ENCODE results near the gene ANKUB1.

DNA sequence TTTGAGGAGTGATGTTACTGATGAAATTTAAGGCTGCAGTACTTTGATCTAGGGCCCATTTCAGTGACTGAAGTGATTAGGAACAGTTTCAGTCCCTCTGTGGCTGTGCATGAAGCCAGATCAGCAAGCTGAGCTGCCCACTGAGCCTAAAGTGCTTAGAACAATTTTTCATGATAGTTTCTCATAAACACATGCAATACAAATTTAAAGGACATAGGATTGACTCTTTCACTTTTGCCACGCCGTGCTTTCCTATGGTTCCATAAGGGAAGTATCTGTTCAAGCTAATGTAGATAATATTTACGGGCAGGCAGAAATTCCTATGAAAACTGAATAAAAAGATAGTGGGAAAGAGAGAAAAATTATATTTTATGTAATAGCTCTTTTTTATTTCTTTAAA lies 10.6 kb downstream of the ANKUB1 start:
- TF ChIP-seq CTCF (IDR thresholded peaks at IDR 0.05) (no peak), POLR2A (IDR thresholded peaks at IDR 0.05) (no peak)
